GM19099 (cell line): Measurements from ENCODE around the gene AMHR2.

Source experiments
- POLR2A ChIP-seq: IDR thresholded peaks from 3 replicates; pipeline ENCODE4 v1.6.1; 2011; ENCODE audit warnings: low read depth; ENCODE audit not compliant: insufficient read length; ENCODE audit errors: extremely low read depth

The AMHR2 gene

GRCh38 chr12:53413485-53414204 lies 10.0 kb upstream of the AMHR2 start:
- TF ChIP-seq POLR2A = no peak

DNA sequence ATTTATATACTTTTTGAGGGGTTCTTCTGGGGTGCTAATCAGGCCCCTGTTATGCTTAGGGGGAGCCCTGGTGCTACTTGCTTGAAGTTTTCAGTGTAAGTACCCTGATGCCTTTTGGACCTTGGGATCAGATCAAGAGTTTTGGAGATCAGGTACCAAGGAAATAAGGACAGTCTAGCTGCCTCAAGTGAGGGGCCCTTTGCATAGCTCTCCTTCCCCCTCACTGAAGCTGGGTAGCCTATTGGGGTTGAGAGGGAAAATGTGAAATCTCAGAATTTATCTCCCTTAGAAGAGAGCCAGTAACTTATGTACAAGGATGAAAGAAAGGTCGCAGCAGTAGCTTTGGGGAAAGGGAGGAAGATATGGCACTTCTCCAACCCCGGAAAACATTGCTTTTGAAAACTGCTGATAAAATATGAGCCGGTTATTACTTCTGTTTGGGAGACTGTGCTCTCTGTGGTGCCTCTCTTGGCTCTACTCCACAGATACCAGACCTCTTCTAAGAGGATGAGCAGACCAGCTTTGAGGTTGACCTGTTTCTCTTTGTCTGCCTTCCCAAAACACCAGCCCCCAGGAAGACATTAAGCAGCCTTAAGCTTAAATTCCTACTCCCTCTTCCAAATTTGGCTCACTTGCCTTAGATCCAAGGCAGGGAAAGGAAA lies 8.8 kb upstream of the AMHR2 start:
- no peak for TF ChIP-seq POLR2A

DNA sequence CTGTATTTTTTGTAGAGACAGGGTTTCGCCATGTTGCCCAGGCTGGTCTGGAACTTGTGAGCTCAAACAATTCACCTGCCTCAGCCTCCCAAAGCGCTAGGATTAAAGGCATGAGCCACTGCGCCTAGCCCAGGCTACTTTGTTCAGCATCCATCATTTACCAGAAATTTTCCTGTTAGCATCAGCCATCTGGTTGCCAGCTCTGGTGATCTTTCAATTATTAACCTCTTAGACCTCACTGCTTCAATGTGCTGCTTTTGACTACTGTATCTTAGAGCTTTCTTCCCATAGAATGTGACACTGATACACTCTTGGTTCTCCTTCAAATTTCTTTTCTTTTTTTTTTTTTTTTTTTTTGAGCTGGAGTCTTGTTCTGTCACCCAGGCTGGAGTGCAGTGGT lies 5.4 kb upstream of the AMHR2 start:
- no peak for TF ChIP-seq POLR2A

- no peak for TF ChIP-seq POLR2A
These were observed 3.9 kb upstream of the AMHR2 start for GRCh38 chr12:53419756-53420155.

DNA sequence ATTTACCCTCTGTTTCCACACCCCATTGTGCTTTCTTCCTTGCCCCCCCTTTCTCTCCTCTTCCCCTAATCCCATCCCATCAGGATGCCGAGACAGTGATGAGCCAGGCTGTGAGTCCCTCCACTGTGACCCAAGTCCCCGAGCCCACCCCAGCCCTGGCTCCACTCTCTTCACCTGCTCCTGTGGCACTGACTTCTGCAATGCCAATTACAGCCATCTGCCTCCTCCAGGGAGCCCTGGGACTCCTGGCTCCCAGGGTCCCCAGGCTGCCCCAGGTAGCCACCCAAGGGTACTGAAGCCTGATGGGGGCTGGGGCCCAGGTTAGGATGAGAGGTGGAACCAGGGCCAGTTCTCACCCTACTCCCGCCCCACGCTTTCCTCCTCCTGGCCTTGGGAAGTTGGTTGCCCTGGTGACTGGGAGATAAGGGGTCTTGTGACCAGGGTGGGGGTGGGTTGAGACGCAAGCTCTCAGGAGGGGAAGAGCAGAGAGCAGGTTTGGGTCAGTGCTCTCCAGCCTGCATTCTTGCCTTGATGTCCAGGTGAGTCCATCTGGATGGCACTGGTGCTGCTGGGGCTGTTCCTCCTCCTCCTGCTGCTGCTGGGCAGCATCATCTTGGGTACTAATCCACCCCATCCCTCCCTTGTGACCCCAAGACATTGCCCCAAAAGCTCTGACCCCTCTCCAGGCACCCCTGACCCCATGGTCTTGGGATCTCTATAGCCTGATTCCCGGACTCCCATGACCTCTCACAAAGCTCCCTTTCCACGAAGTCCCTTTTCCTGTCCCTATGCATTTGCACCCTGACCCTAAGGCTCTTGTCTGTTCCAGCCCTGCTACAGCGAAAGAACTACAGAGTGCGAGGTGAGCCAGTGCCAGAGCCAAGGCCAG lies 1.2 kb downstream of the AMHR2 start:
- no peak for TF ChIP-seq POLR2A

- TF ChIP-seq POLR2A = no peak
These were observed 2.0 kb downstream of the AMHR2 start for GRCh38 chr12:53425515-53426150.

- no peak for TF ChIP-seq POLR2A
These were observed 4.4 kb downstream of the AMHR2 start for GRCh38 chr12:53427905-53428594.

DNA sequence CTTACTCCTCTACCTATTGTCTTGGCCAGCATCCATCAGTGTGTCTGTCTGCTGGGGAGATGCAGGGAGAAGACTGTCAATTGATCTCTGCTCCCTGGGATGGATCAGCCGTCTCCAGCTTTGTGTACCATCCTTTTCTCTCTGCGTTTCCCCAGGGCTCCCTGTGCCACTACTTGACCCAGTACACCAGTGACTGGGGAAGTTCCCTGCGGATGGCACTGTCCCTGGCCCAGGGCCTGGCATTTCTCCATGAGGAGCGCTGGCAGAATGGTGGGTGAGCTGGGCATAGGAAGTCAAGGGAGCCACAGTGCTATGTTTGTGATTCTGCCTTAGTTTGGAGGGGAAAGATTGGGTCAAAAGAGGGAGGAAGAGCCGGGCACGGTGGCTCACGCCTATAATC lies 5.1 kb downstream of the AMHR2 start:
- TF ChIP-seq POLR2A = no peak

DNA sequence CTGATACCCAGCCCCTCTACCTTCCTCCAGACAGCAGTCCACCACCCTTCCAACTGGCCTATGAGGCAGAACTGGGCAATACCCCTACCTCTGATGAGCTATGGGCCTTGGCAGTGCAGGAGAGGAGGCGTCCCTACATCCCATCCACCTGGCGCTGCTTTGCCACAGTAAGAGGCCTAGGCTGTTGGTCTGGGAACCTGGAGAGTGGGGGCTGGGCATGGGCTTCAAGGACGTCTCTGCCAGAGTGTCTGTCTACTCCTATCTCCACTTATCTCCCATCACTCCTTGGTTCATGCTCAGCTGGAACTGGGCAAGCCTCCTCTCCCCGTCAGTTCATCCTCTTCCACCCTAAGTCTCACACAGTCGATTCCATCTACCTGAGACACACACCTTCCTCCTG lies 6.5 kb downstream of the AMHR2 start:
- no peak for TF ChIP-seq POLR2A

DNA sequence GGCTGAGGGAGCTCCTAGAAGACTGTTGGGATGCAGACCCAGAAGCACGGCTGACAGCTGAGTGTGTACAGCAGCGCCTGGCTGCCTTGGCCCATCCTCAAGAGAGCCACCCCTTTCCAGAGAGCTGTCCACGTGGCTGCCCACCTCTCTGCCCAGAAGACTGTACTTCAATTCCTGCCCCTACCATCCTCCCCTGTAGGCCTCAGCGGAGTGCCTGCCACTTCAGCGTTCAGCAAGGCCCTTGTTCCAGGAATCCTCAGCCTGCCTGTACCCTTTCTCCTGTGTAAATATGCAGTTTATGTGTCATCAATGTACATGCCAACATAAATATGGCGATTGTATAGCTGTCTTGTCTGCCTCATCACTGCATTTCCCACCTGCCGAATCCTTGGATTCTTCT lies 7.5 kb downstream of the AMHR2 start:
- no peak for TF ChIP-seq POLR2A

- peak; percentile 98 for TF ChIP-seq POLR2A
These were observed 17.6 kb downstream of the AMHR2 start, which contains the start of gene PRR13 for GRCh38 chr12:53441040-53441833. PRR13 (plus strand) TSS chr12:53441734; CDS start chr12:53442715, 981 bp downstream.

- TF ChIP-seq POLR2A = no peak
These were observed 20.3 kb downstream of the AMHR2 start for GRCh38 chr12:53443955-53444354.

DNA sequence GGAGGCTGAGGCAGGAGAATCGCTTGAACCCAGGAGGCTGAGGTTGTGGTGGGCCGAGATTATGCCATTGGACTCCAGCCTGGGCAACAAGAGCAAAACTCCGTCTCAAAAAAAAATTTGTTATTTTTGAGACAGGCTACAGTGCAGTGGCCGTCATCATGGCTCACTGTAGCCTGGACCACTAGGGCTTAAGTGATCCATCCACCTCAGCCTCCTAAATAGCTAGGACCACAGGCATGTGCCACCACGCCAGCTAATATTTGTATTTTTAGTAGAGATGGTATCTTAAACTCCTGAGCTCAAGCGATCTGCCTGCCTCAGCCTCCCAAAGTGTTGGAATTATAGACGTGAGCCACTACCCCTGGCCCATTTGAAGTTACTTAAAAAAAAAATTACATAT lies 27.3 kb downstream of the AMHR2 start:
- no peak for TF ChIP-seq POLR2A
